GM12878 (cell line): ENCODE results near the gene EEFSEC. TPM values are rescaled to one million over a fixed set of nuclear protein-coding genes. Genes with fewer than 3 reads are reported as not detected.

Experiments used
- ATAC-seq: fragments of 200-7000 bp; cut with Tn5 transposase; 3 replicates; pipeline ENCODE4 v1.9.1; 2020; ENCODE audit warnings: mild to moderate bottlenecking, moderate library complexity
- BruUV-seq: library from RNA; stranded (reverse); fragments of 400-500 nt; replicated peaks from 2 replicates; lab custom pipeline; 2021; lab: Mats Ljungman, UMichigan
- CTCF ChIA-PET: fragments of 300-600 bp; sonication (Branson Sonifier 250); formaldehyde crosslinking; extraction: SDS; loops from one replicate; lab custom pipeline; 2021; ENCODE audit warnings: inconsistent platforms; lab: Yijun Ruan, JAX
- POLR2A ChIA-PET: fragments of 350-600 bp; formaldehyde crosslinking; extraction: SDS; loops from one replicate; lab custom pipeline; 2021; ENCODE audit warnings: inconsistent platforms; lab: Charles Lee
- RAD21 ChIA-PET: fragments of 300-600 bp; sonication (Branson Sonifier 250); formaldehyde crosslinking; loops from one replicate; lab custom pipeline; 2023; ENCODE audit warnings: antibody characterized with exemption; ENCODE audit not compliant: unreplicated experiment; lab: Charles Lee
- SMC1A ChIA-PET: fragments of 300-600 bp; sonication (Branson Sonifier 250); formaldehyde crosslinking; loops from one replicate; lab custom pipeline; 2023; ENCODE audit not compliant: unreplicated experiment, uncharacterized antibody; lab: Charles Lee
- DNase-seq: peaks from one replicate; pipeline ENCODE4 v3.0.0-alpha.2; 2011; ENCODE audit warnings: low read depth, low spot score
- FAIRE-seq: peaks from 3 replicates; lab custom pipeline; 2011; peaks lifted over from hg19 to GRCh38; lab: Jason Lieb, UNC
- H2AFZ ChIP-seq: 2 replicates; pipeline ENCODE4 v1.6.0; 2011; ENCODE audit warnings: low read depth, low read length, control low read depth; ENCODE audit not compliant: control insufficient read depth
- H3K27ac ChIP-seq: 2 replicates; pipeline ENCODE4 v1.5.1; 2011; ENCODE audit warnings: control low read depth; ENCODE audit not compliant: control insufficient read depth, insufficient read depth
- H3K27me3 ChIP-seq, 2 experiments: replicated peaks in 1 of 2; 2 replicates each; pipeline versions ENCODE4 v1.6.0 to v1.6.1; 2011; ENCODE audit warnings: low read length in 1 of 2; ENCODE audit not compliant: control insufficient read depth in 2 of 2, insufficient read depth in 2 of 2
- H3K36me3 ChIP-seq, 2 experiments: 2 replicates each; pipeline ENCODE4 v1.5.1; 2011; ENCODE audit warnings: low read length in 1 of 2; ENCODE audit not compliant: control insufficient read depth in 2 of 2, insufficient read depth in 2 of 2
- H3K4me1 ChIP-seq: 2 replicates; pipeline ENCODE4 v1.6.1; 2011; ENCODE audit warnings: mild to moderate bottlenecking, low read length, moderate library complexity, mixed read lengths; ENCODE audit not compliant: control insufficient read depth, insufficient read depth
- H3K4me2 ChIP-seq: 2 replicates; pipeline ENCODE4 v1.6.0; 2011; ENCODE audit warnings: control low read depth; ENCODE audit not compliant: control insufficient read depth, insufficient read depth
- H3K4me3 ChIP-seq: fragments of 200-600 bp; sonication (generic); 2 replicates; pipeline ENCODE4 v1.5.1; 2016
- H3K79me2 ChIP-seq: 2 replicates; pipeline ENCODE4 v1.6.0; 2011; ENCODE audit warnings: low read length; ENCODE audit not compliant: control insufficient read depth, insufficient read depth
- H3K9ac ChIP-seq: 2 replicates; pipeline ENCODE4 v1.8.0; 2011; ENCODE audit warnings: low read length, control low read depth, mixed read lengths; ENCODE audit not compliant: control insufficient read depth, insufficient read depth
- H3K9me3 ChIP-seq: replicated peaks from 3 replicates; pipeline ENCODE4 v1.5.1; 2011; ENCODE audit warnings: mild to moderate bottlenecking, low read length; ENCODE audit not compliant: control insufficient read depth, insufficient read depth
- H4K20me1 ChIP-seq: 2 replicates; pipeline ENCODE4 v1.6.0; 2011; ENCODE audit not compliant: control insufficient read depth, insufficient read depth
- ATF7 ChIP-seq: fragments of 450-650 bp; IDR thresholded peaks from 2 replicates; pipeline ENCODE4 v1.6.1; 2016; ENCODE audit warnings: low read depth, mild to moderate bottlenecking
- BRCA1 ChIP-seq: IDR thresholded peaks from 2 replicates; pipeline ENCODE4 v1.6.1; 2011; ENCODE audit warnings: low read depth, low read length, improper control_type of control experiment
- CEBPB ChIP-seq, 2 experiments: fragments of 150-350 bp in 1 of 2; IDR thresholded peaks; 2 replicates each; pipeline ENCODE4 v1.6.1; 2012 to 2014; ENCODE audit warnings: low read depth in 2 of 2, low read length in 2 of 2, borderline replicate concordance in 1 of 2, inconsistent platforms in 1 of 2
- FOS ChIP-seq: IDR thresholded peaks from 3 replicates; pipeline ENCODE4 v1.6.1; 2011; ENCODE audit warnings: borderline replicate concordance; ENCODE audit not compliant: insufficient read length; ENCODE audit errors: extremely low read depth
- HDGF ChIP-seq: fragments of 450-650 bp; IDR thresholded peaks from 2 replicates; pipeline ENCODE4 v1.6.1; 2016; ENCODE audit warnings: antibody characterized with exemption
- IKZF1 ChIP-seq: fragments of 450-650 bp; conservative IDR thresholded peaks from 2 replicates; pipeline ENCODE4 v1.6.1; 2017; ENCODE audit warnings: antibody characterized with exemption, mild to moderate bottlenecking
- IKZF2 ChIP-seq, 2 experiments: fragments of 450-650 bp; IDR thresholded peaks; 2 replicates each; pipeline ENCODE4 v1.6.1; 2017; ENCODE audit warnings: mild to moderate bottlenecking in 2 of 2, moderate library complexity in 2 of 2
- JUNB ChIP-seq: IDR thresholded peaks from 2 replicates; pipeline ENCODE4 v1.6.1; 2016; ENCODE audit warnings: antibody characterized with exemption, mild to moderate bottlenecking
- MYB ChIP-seq: fragments of 150-350 bp; IDR thresholded peaks from 2 replicates; pipeline ENCODE4 v1.6.1; 2014; ENCODE audit warnings: mild to moderate bottlenecking, low read depth, low read length, borderline replicate concordance
- TBL1XR1 ChIP-seq: IDR thresholded peaks from 2 replicates; pipeline ENCODE4 v1.6.1; 2012; ENCODE audit warnings: low read depth, low read length, improper control_type of control experiment
- ZNF207 ChIP-seq: fragments of 450-650 bp; IDR thresholded peaks from 2 replicates; pipeline ENCODE4 v1.6.1; 2014; ENCODE audit warnings: antibody characterized with exemption, mild to moderate bottlenecking, borderline replicate concordance
- ZNF274 ChIP-seq: IDR thresholded peaks from one replicate; pipeline ENCODE4 v1.8.0; 2011; ENCODE audit not compliant: insufficient read length, insufficient read depth
- WGBS: methylation state at CpG from one replicate; pipeline ENCODE4 v1.1.6; 2016; ENCODE audit warnings: low lambda C conversion rate; ENCODE audit not compliant: insufficient replicate concordance, insufficient coverage; ENCODE audit errors: missing lambda C conversion rate; 5-methylcytosine and 5-hydroxymethylcytosine counted together
- in situ Hi-C: fragments of 300-500 bp; cut with MboI; formaldehyde crosslinking; loops from 9 replicates; pipeline ENCODE4 v1.14.3; 2018; ENCODE audit warnings: mixed read lengths
- intact Hi-C: fragments of 100-400 bp; cut with micrococcal nuclease; formaldehyde crosslinking; loops from one replicate; pipeline ENCODE4 v1.14.2; 2022; ENCODE audit not compliant: unreplicated experiment
- polyA plus RNA-seq, 11 experiments: library from polyadenylated mRNA; depleted of rRNA in 4 of 11; unstranded in 6 of 11; stranded (reverse) in 5 of 11; fragments of >200 nt; fragmentation: Nextera tagmentation in 4 of 11; fragmentation: Illumina TruSeq in 1 of 11; extraction: Ambion mirVana in 4 of 11; extraction: Trizol in 1 of 11; gene quantifications; 1 replicate in 1 of 11; 2 replicates in 10 of 11; pipeline versions ENCODE4 v1.2.1 to v1.2.3, GENCODE V29; 2011 to 2016; ENCODE audit warnings: inconsistent platforms in 2 of 11, missing spikeins in 2 of 11, low read depth in 1 of 11
- total RNA-seq, 4 experiments: library from RNA; depleted of rRNA in 3 of 4; stranded (reverse); fragments of >200 nt in 3 of 4; fragmentation: Illumina TruSeq in 1 of 4; extraction: Trizol in 1 of 4; gene quantifications; 2 replicates each; pipeline versions ENCODE4 v1.2.1 to v1.2.3, GENCODE V29; 2013 to 2021
- TF ChIP-seq, protein P1 (sequence below): IDR thresholded peaks from 2 replicates; pipeline ENCODE4 v1.6.1; 2012; ENCODE audit warnings: low read depth, low read length, improper control_type of control experiment
- TF ChIP-seq, protein P2 (sequence below): IDR thresholded peaks from 2 replicates; pipeline ENCODE4 v1.6.1; 2011; ENCODE audit warnings: low read depth, mild to moderate bottlenecking, low read length, moderate library complexity, borderline replicate concordance; ENCODE audit errors: extremely low read depth
- TF ChIP-seq, protein P3 (sequence below): fragments of 450-650 bp; IDR thresholded peaks from 2 replicates; pipeline ENCODE4 v1.6.1; 2017; ENCODE audit warnings: mild to moderate bottlenecking, moderate library complexity
- TF ChIP-seq, protein P4 (sequence below): fragments of 450-650 bp; IDR thresholded peaks from 2 replicates; pipeline ENCODE4 v1.6.1; 2018; ENCODE audit warnings: borderline replicate concordance, mild to moderate bottlenecking; ENCODE audit not compliant: partially characterized antibody

The EEFSEC gene
- total and polyA plus RNA-seq, 10 of the 15 experiments (the other 5 are each of a cell fraction or from before 2014, with no cell fraction given): 0.29 to 29.1 (median 16.1) TPM

DNA sequence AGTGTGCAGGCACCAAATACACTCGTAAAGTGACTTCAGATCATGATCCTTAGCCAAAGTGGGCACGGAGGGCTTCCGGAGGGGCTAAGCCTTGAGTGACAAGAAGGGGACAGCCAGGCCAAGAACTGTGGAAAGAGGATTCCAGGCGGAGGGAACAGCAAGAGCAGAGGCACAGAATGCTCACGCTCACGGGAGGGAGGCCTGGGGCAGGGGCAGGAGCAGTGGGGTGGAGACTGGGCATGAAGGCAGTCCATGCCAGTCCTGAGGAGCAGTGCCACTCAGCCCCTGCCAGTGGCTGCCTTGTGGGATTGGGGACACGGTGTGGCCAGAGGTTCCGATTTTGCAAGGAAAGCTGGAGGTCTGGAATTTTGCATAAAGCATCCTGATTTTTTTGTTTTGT, 277.4 kb downstream of the EEFSEC start:
- in situ Hi-C loops: no loop called here
- no peaks in the 10 kb centered on the region for H3K36me3 ChIP-seq
- no peak for TF ChIP-seq JUNB
- TF ChIP-seq, protein P1, sequence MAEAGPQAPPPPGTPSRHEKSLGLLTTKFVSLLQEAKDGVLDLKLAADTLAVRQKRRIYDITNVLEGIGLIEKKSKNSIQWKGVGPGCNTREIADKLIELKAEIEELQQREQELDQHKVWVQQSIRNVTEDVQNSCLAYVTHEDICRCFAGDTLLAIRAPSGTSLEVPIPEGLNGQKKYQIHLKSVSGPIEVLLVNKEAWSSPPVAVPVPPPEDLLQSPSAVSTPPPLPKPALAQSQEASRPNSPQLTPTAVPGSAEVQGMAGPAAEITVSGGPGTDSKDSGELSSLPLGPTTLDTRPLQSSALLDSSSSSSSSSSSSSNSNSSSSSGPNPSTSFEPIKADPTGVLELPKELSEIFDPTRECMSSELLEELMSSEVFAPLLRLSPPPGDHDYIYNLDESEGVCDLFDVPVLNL: no peak
- TF ChIP-seq MYB: no peak
- no peak for TF ChIP-seq BRCA1
- no peak for TF ChIP-seq IKZF1
- TF ChIP-seq, protein P2, sequence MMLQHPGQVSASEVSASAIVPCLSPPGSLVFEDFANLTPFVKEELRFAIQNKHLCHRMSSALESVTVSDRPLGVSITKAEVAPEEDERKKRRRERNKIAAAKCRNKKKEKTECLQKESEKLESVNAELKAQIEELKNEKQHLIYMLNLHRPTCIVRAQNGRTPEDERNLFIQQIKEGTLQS: no peak
- TF ChIP-seq HDGF: no peak
- TF ChIP-seq ZNF207: no peak
- no peak for TF ChIP-seq TBL1XR1
- TF ChIP-seq, protein P3, sequence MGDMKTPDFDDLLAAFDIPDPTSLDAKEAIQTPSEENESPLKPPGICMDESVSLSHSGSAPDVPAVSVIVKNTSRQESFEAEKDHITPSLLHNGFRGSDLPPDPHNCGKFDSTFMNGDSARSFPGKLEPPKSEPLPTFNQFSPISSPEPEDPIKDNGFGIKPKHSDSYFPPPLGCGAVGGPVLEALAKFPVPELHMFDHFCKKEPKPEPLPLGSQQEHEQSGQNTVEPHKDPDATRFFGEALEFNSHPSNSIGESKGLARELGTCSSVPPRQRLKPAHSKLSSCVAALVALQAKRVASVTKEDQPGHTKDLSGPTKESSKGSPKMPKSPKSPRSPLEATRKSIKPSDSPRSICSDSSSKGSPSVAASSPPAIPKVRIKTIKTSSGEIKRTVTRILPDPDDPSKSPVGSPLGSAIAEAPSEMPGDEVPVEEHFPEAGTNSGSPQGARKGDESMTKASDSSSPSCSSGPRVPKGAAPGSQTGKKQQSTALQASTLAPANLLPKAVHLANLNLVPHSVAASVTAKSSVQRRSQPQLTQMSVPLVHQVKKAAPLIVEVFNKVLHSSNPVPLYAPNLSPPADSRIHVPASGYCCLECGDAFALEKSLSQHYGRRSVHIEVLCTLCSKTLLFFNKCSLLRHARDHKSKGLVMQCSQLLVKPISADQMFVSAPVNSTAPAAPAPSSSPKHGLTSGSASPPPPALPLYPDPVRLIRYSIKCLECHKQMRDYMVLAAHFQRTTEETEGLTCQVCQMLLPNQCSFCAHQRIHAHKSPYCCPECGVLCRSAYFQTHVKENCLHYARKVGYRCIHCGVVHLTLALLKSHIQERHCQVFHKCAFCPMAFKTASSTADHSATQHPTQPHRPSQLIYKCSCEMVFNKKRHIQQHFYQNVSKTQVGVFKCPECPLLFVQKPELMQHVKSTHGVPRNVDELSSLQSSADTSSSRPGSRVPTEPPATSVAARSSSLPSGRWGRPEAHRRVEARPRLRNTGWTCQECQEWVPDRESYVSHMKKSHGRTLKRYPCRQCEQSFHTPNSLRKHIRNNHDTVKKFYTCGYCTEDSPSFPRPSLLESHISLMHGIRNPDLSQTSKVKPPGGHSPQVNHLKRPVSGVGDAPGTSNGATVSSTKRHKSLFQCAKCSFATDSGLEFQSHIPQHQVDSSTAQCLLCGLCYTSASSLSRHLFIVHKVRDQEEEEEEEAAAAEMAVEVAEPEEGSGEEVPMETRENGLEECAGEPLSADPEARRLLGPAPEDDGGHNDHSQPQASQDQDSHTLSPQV: no peak
- TF ChIP-seq CEBPB (IDR thresholded peaks at IDR 0.05; ENCODE audit: borderline replicate concordance in 1 of 2, low read depth in 2 of 2, low read length in 2 of 2): no peak
- no peak for TF ChIP-seq FOS
- TF ChIP-seq IKZF2 (IDR thresholded peaks at IDR 0.05): no peak
- no peak for TF ChIP-seq ATF7
- TF ChIP-seq, protein P4, sequence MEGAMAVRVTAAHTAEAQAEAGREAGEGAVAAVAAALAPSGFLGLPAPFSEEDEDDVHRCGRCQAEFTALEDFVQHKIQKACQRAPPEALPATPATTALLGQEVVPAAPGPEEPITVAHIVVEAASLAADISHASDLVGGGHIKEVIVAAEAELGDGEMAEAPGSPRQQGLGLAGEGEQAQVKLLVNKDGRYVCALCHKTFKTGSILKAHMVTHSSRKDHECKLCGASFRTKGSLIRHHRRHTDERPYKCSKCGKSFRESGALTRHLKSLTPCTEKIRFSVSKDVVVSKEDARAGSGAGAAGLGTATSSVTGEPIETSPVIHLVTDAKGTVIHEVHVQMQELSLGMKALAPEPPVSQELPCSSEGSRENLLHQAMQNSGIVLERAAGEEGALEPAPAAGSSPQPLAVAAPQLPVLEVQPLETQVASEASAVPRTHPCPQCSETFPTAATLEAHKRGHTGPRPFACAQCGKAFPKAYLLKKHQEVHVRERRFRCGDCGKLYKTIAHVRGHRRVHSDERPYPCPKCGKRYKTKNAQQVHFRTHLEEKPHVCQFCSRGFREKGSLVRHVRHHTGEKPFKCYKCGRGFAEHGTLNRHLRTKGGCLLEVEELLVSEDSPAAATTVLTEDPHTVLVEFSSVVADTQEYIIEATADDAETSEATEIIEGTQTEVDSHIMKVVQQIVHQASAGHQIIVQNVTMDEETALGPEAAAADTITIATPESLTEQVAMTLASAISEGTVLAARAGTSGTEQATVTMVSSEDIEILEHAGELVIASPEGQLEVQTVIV: no peak
- TF ChIP-seq ZNF274: no peak
- H3K9me3 ChIP-seq: no peaks in the 10 kb centered on the region
- ATAC-seq (no peak), FAIRE-seq (no peak), DNase-seq (no peak)
- H3K4me3 ChIP-seq: no peak overlapping the region
- H3K9ac ChIP-seq: no peak overlapping the region
- 46% methylated on average over 8 of the region's 8 CpGs for WGBS
- no peaks in the 10 kb centered on the region for H4K20me1 ChIP-seq
- H2AFZ ChIP-seq: no peak overlapping the region
- BruUV-seq: no TSS peak
- H3K27me3 ChIP-seq: peaks cover 2 to 12% of the 10 kb centered on the region in 2 experiments
- CTCF ChIA-PET: no interaction called here
- SMC1A ChIA-PET: no interaction called here
- H3K79me2 ChIP-seq: no peaks in the 10 kb centered on the region
- intact Hi-C loops: no loop called here
- POLR2A ChIA-PET: no interaction called here
- no peaks in the 10 kb centered on the region for H3K4me1 ChIP-seq
- H3K4me2 ChIP-seq: no peak overlapping the region
- H3K27ac ChIP-seq: no peak overlapping the region
- RAD21 ChIA-PET: no interaction called here
